ENCODE data around the gene DLEU7.

Gene DLEU7

DNA sequence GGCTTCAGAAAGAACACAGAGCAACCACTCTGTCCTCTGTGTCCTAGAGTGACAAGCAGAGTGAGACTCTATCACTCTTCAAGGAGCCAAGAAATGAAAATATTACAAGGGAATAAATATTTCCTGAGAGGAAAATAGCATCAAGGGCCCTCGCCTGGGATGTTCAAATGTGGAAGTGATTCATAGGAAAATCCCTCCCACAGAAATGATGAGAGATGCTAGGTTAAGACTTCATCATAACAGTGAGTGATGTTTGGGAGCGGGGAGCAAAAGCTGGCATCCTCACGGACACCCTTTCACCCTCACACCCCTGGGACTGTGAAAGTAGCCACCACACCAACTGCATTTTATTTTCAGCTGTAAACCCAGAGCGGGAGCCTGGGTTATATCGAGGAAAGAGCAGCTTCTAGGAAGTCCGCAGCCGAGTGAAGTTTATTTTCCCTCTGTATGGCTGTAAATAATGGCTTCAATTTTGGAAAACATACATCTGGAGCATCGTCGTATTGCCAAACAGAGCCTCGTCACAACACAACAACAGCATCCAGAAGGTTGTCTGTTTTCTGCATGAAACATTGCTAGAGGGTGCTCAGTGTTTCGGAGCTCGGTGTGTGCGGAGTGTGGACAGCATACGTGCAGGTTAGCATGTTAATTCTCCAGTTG, 54.8 kb downstream of the DLEU7 start:
- no peak for FAIRE-seq

DNA sequence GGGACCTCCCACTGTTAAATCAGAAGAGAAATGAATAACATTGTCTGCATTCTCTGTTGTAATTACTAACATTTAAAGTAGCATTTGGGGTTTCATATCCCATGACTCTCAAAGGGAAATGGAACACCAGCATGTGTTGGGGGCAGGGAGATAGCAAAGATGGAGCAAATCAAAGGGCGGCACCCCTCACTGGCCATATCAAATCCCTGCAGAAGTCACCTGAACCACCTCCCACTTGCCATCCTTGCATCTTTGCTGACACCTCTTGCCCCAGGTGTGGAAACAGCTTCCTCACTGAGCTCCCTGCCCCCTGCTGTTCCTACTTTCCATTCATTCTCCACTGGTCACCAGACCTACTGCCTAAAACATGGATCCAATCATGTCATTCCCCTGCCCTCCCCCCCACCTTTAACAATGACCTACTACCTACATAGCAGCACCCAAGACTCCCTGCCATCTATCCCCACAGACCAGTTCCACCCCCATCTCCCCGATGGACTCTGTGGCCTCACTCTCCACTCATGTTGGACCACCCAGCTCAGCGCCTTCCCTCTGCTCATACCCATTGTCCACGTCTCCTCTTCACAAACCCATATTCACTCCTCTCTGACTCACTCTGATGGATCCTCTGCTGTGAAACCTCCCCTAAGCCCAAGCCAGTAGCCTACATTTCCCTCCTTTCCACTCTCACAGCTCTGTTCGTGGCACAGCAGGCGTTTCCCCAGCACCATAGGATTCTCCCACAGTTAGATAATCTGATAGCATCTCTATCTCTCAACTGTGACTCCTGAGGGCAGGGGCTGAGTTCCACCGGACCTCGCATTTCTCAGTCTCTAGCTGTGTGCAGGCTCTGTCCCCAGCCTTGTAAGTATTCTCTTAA, 55.9 kb downstream of the DLEU7 start:
- FAIRE-seq, result no peak

DNA sequence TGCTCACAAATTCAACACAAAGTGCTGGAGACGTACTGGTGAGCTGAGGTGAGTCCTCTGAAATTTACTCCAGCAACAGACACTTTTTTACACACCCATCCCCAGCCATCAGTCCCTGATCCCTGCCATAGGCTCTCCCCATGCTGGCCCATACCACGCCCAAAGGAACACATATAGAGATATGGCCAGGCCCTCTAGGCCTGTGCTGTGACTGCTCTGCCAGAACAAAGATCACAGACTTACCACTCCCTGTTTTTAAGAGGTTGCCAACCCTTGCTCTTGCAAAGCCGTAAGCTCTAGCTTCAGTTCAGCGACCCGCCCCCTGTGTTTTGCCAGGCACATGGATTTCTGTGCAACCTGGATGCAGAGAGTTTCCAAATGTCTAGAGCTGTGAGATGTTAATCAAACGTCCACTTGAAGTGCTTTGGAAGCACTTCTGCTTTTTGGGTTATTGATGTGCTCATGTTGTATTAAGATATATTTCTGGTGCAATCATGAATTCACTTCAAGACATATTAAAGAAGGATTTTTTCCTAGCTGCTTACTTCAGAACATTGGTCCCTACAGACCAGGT, 59.7 kb downstream of the DLEU7 start:
- FAIRE-seq, result no peak

DNA sequence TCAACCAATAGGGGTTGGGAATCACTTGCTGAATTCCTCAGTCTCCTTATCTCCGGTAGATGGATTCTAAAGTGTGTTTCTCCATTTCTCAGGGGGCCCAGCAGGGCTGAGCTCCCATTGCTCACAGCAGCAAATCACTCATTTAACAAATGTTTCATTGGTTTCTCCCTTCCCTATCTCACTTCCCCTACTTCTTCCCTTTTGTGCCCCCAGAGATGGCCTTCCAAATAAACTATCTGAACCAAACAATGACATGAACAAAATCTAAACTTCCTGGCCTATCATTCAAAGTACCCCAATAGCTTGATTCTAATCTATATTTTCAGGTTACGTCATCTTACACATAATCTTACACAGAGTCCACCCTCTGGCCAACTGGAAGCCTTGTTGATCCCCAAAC, 60.4 kb downstream of the DLEU7 start:
- no peak for FAIRE-seq

DNA sequence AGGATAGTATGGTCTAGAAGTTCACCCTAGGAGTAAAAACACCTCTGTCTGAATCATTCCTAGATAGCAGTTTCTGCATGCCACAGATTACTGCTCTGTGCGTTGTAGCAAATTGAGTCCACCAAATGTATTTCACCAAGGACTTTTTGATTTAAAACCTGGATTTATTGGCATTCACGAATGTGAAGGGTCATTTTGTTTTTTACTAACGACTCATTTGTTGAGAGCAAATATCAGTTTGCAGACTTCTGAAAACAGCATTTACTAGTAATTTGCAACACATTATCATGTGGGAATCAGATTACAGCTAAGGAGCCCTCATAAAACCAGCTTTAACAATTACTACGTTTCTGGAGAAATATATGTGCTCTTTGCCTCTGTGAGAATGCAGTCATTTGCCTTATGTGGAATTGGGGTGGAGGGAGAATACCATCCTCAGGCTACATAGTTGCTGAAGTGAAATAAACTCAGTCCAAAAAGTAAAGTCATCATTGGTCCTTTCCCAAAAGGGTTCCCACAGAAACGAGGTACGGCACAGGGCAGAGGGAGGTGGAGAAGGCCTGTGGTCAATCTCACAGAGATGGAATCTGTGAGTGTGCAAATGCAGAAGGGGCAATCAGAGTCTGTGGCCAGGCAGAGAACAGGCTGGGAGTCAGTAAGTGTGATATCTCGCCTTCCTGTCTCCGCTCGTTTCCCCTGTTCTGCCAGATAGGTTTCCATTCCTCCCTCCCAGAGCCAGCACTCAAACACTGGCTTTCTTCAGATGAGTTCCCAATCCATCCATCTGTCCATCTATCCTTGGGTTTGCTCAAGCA, 63.1 kb downstream of the DLEU7 start:
- no peak for FAIRE-seq

DNA sequence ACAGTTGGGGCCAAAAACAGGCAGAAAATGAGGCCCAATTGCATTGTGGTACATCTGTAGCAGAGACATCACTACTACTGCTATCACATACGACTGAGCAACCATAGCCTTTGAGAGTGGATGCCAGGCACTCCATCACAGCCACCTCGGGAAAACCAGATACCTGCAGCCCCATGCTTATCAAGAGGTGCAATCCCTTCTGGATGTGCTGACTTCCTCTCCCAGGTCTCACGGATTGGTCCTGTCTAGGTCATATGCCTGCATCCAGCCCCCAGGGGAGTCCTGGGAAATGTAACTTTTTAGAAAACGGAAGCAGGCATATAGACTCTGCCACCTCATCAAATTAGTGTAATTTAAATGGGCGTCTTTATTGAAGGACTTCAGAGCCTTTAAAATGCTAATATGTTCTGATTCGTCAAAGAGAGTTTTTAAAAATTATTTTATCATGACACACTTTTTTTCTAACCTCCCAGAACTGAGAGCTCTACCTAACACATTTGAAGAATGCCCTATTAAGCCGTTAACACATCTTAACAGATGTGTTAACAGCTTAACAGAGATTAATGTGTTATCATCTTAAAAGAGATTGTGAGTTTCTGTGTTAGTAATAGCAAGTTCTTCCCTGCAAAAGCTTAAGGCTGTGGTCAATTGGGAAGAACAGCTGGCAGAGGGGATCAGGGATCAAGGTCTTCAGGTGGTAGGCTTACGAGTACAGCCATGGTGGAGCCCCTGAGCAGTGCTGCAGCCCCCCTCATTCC, 63.9 kb downstream of the DLEU7 start:
- FAIRE-seq, result no peak

All from endometrium (tissue), 2 donors.